GM23338 (cell line): Measurements from ENCODE around the gene LYZ. TPM values are rescaled to one million over a fixed set of nuclear protein-coding genes. Genes with fewer than 3 reads are reported as not detected.

Experiments
- ATAC-seq: fragments of 200-7000 bp; cut with Tn5 transposase; 3 replicates; pipeline ENCODE4 v1.9.1; 2020
- DNase-seq: peaks from one replicate; pipeline ENCODE4 v3.0.0-alpha.2; 2015; ENCODE audit warnings: low spot score
- H2AFZ ChIP-seq: fragments of 200-600 bp; sonication (generic); 2 replicates; pipeline ENCODE4 v1.8.0; 2016; ENCODE audit warnings: antibody characterized with exemption, mild to moderate bottlenecking, moderate library complexity
- H3F3A ChIP-seq: fragments of 200-600 bp; sonication (generic); replicated peaks from 2 replicates; pipeline ENCODE4 v1.8.0; 2017; ENCODE audit warnings: antibody characterized with exemption, mixed run types, low read depth
- H3K27ac ChIP-seq: fragments of 200-600 bp; sonication (generic); 2 replicates; pipeline ENCODE4 v1.6.1; 2016; ENCODE audit warnings: low read depth
- H3K27me3 ChIP-seq: fragments of 200-600 bp; sonication (generic); 2 replicates; pipeline ENCODE4 v1.8.0; 2016; ENCODE audit warnings: mild to moderate bottlenecking, mixed run types, moderate library complexity; ENCODE audit not compliant: insufficient read depth
- H3K36me3 ChIP-seq: fragments of 200-600 bp; sonication (generic); 2 replicates; pipeline ENCODE4 v1.8.0; 2016; ENCODE audit warnings: mild to moderate bottlenecking; ENCODE audit not compliant: insufficient read depth
- H3K4me1 ChIP-seq: fragments of 200-600 bp; sonication (generic); 2 replicates; pipeline ENCODE4 v1.8.0; 2016; ENCODE audit warnings: mild to moderate bottlenecking, moderate library complexity; ENCODE audit not compliant: insufficient read depth
- H3K4me2 ChIP-seq: fragments of 200-600 bp; sonication (generic); 2 replicates; pipeline ENCODE4 v1.7.1; 2017; ENCODE audit warnings: mixed run types
- H3K4me3 ChIP-seq: fragments of 200-600 bp; sonication (generic); 2 replicates; pipeline ENCODE4 v1.6.1; 2016; ENCODE audit warnings: mixed run types
- H3K79me2 ChIP-seq: fragments of 200-600 bp; sonication (generic); replicated peaks from 2 replicates; pipeline ENCODE4 v1.8.0; 2017; ENCODE audit warnings: mild to moderate bottlenecking; ENCODE audit not compliant: insufficient read depth
- H3K9me2 ChIP-seq: fragments of 200-600 bp; sonication (generic); 2 replicates; pipeline ENCODE4 v1.8.0; 2017; ENCODE audit not compliant: insufficient read depth
- H4K20me1 ChIP-seq: fragments of 200-600 bp; sonication (generic); replicated peaks from 2 replicates; pipeline ENCODE4 v1.8.0; 2017; ENCODE audit warnings: mild to moderate bottlenecking; ENCODE audit not compliant: insufficient read depth
- H3K27ac Mint-ChIP-seq: 2 replicates; pipeline ENCODE4 v1.8.0; 2020; ENCODE audit warnings: inconsistent platforms, mild to moderate bottlenecking, moderate library complexity, mixed read lengths
- H3K27me3 Mint-ChIP-seq: 3 replicates; pipeline ENCODE4 v1.8.0; 2022; ENCODE audit warnings: low read depth, mild to moderate bottlenecking, moderate library complexity, mixed read lengths, inconsistent platforms; ENCODE audit not compliant: insufficient read depth, poor library complexity
- H3K36me3 Mint-ChIP-seq: 3 replicates; pipeline ENCODE4 v1.8.0; 2021; ENCODE audit warnings: low read depth, mild to moderate bottlenecking, inconsistent platforms, moderate library complexity, mixed read lengths
- H3K4me1 Mint-ChIP-seq: 3 replicates; pipeline ENCODE4 v1.8.0; 2020; ENCODE audit warnings: mild to moderate bottlenecking, inconsistent platforms, mixed read lengths
- H3K4me3 Mint-ChIP-seq: 3 replicates; pipeline ENCODE4 v1.8.0; 2021; ENCODE audit warnings: moderate library complexity, mild to moderate bottlenecking, inconsistent platforms, mixed read lengths
- H3K9me3 Mint-ChIP-seq: 3 replicates; pipeline ENCODE4 v1.8.0; 2020; ENCODE audit warnings: moderate library complexity, mild to moderate bottlenecking, inconsistent platforms, mixed read lengths
- CREB1 ChIP-seq: fragments of 250-450 bp; sonication (Bioruptor Pico); IDR thresholded peaks from 2 replicates; pipeline ENCODE4 v1.5.0; 2020; ENCODE audit warnings: low read depth, mild to moderate bottlenecking, moderate library complexity
- EZH2phosphoT487 ChIP-seq: fragments of 200-600 bp; sonication (generic); IDR thresholded peaks from one replicate; pipeline ENCODE4 v1.8.1; 2018; ENCODE audit warnings: antibody characterized with exemption; ENCODE audit not compliant: unreplicated experiment
- JUNB ChIP-seq: IDR thresholded peaks from one replicate; pipeline ENCODE4 v1.6.1; 2016; ENCODE audit warnings: antibody characterized with exemption; ENCODE audit not compliant: unreplicated experiment
- NANOG ChIP-seq: IDR thresholded peaks from 2 replicates; pipeline ENCODE4 v1.6.1; 2016; ENCODE audit warnings: antibody characterized with exemption, borderline replicate concordance
- POLR2AphosphoS5 ChIP-seq: IDR thresholded peaks from 2 replicates; pipeline ENCODE4 v1.6.1; 2016; ENCODE audit warnings: antibody characterized with exemption, low read depth
- STAT1 ChIP-seq: IDR thresholded peaks from one replicate; pipeline ENCODE4 v1.6.1; 2016; ENCODE audit warnings: antibody characterized with exemption; ENCODE audit not compliant: unreplicated experiment
- ZNF331 ChIP-seq: fragments of 250-450 bp; sonication (Bioruptor Pico); IDR thresholded peaks from 2 replicates; pipeline ENCODE4 v1.5.0; 2020; ENCODE audit warnings: low read depth, mild to moderate bottlenecking, moderate library complexity
- polyA plus RNA-seq: library from polyadenylated mRNA; unstranded; fragments of >200 nt; fragmentation: Nextera tagmentation; extraction: Ambion mirVana; gene quantifications from 2 replicates; pipeline ENCODE4 v1.2.1, GENCODE V29; 2016
- total RNA-seq: library from RNA; depleted of rRNA; stranded (reverse); fragments of >200 nt; shearing (Covaris generic); gene quantifications from 2 replicates; pipeline ENCODE4 v1.2.3, GENCODE V29; 2014
- TF ChIP-seq, protein P1 (sequence below): IDR thresholded peaks from 2 replicates; pipeline ENCODE4 v1.6.1; 2016; ENCODE audit warnings: antibody characterized with exemption
- TF ChIP-seq, protein P2 (sequence below): fragments of 250-450 bp; sonication (Bioruptor Pico); IDR thresholded peaks from 2 replicates; pipeline ENCODE4 v1.5.0; 2020; ENCODE audit warnings: mild to moderate bottlenecking, moderate library complexity

Gene LYZ
- total and polyA plus RNA-seq, 2 experiments from 2014 or later: not detected

DNA sequence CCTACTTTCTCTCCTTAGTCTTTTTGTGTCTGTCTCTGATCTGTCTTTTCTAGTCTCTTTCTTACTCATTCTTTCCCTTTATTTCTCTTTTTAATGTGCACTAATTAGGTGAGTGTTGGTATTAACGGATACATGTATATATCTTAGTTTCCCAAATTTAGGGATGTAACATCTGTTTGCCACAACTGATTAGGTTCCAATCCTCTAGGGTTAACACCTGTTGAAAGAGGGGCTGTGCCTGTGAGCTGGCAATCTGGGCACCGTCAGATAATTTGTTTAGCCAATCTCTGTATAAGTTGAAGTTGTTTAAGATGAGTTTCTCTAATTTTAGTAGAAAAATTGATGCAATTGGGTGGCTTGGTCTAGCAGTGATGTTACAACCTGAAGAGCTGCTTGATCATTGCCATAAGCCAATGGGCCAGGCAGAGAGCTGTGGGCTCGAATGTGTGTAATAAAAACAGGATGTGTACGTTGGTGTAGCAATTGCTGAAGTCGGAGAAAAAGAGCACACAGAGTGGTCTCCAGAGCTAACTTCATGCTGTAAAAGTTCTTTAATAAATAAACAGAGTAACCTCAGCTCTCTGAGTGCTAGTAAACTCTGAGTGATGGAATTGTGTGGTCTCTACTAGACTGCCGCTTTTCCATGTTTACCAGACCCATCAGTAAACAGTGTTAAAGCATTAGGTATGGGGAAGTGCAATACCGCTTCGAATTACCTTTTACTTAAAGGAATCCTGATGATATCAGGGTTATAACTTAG, 18.3 kb upstream of the LYZ start:
- Histone ChIP-seq H4K20me1 (no peaks in the 10 kb centered on the region), H3K79me2 (no peaks in the 10 kb centered on the region), H3K9me2 (no peaks in the 10 kb centered on the region), H3F3A (0 out of 2 replicates have a peak, but pooled peaks cover 4% of the 10 kb centered on the region), H3K27ac (peak overlapping the region; percentile 89; the same call in 1 of the 2 replicates), H3K4me2 (peak overlapping the region; percentile 34), H2AFZ (0 out of 2 replicates have a peak overlapping the region, but pooled peaks have one; percentile 20), H3K36me3 (no peaks in the 10 kb centered on the region), H3K4me1 (peaks cover 41% of the 10 kb centered on the region), H3K4me3 (no peak overlapping the region), H3K27me3 (no peaks in the 10 kb centered on the region)
- Mint-ChIP-seq H3K4me1 (peaks cover 54% of the 10 kb centered on the region), H3K27ac (peak overlapping the region; percentile 93), H3K36me3 (no peaks in the 10 kb centered on the region; the same call in 2 of the 3 replicates), H3K27me3 (no peaks in the 10 kb centered on the region), H3K4me3 (peak overlapping the region; percentile 13; the same call in 1 of the 3 replicates), H3K9me3 (no peaks in the 10 kb centered on the region)
- DNase-seq: no peak
- no peak for TF ChIP-seq NANOG
- no peak for ATAC-seq

DNA sequence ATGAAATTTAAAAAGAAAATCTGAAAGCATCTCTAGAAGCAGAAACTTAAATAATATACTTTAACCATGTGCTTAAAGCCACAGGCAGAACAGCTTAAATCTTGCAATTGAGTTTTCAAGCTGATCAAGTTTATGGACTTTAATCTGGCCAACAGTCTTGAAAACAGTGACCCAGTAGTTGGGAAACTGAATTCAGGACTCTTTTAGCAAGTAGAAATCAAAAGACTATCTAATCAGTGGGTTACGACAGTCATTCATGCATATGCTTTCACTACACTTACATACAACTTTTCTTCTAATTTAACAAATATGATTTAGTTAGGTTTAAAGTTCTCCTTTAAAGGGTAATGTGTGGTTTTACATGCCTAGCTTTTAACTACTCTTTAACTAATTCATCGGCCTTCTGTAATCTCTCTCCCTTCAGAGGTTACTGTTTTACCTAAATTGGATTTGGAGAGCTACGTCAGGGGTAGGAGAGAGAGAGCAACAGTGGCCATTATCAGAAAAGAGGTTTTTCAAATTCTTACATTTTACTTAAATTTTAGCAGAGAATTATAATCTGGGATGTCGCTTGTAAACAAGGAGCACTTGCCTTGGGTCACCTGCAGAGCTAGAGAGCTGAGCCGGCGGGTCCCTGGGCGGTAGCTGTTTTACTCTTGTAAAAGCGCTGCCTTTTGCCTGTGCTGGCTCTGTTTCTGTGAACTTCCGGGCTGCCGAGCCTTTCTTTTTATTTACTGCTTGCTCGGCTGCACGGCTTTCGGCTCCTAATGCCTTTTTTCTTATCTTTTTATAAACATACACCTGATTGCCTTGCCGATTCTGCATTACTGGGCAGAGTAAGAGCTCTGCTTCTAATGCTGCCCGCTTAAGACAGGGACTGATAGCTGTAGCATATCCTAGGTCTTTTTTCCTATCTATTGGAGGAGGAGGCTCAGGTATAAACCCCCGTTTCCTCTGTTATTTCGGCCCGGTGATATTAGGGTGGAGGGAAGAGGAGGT, 17.4 kb upstream of the LYZ start:
- Mint-ChIP-seq H3K4me1 (peaks cover 54% of the 10 kb centered on the region), H3K27ac (peak overlapping the region; percentile 93), H3K27me3 (no peaks in the 10 kb centered on the region), H3K9me3 (no peaks in the 10 kb centered on the region), H3K36me3 (no peaks in the 10 kb centered on the region; the same call in 2 of the 3 replicates), H3K4me3 (peak overlapping the region; percentile 74)
- H3K4me3 ChIP-seq: peak overlapping the region; percentile 48
- no peaks in the 10 kb centered on the region for H3K9me2 ChIP-seq
- no peaks in the 10 kb centered on the region for H3K36me3 ChIP-seq
- H4K20me1 ChIP-seq: no peaks in the 10 kb centered on the region
- peak; percentile 91 for ATAC-seq
- H3K27ac ChIP-seq: peak overlapping the region; percentile 92
- peak; percentile 87 for DNase-seq
- H2AFZ ChIP-seq: peak overlapping the region; percentile 23
- H3K4me2 ChIP-seq: peak overlapping the region; percentile 74
- no peaks in the 10 kb centered on the region for H3K79me2 ChIP-seq
- H3F3A ChIP-seq: 0 out of 2 replicates have a peak, but pooled peaks cover 4% of the 10 kb centered on the region
- H3K27me3 ChIP-seq: no peaks in the 10 kb centered on the region
- peaks cover 41% of the 10 kb centered on the region for H3K4me1 ChIP-seq
- TF ChIP-seq, protein P1, sequence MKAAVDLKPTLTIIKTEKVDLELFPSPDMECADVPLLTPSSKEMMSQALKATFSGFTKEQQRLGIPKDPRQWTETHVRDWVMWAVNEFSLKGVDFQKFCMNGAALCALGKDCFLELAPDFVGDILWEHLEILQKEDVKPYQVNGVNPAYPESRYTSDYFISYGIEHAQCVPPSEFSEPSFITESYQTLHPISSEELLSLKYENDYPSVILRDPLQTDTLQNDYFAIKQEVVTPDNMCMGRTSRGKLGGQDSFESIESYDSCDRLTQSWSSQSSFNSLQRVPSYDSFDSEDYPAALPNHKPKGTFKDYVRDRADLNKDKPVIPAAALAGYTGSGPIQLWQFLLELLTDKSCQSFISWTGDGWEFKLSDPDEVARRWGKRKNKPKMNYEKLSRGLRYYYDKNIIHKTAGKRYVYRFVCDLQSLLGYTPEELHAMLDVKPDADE: no peak
- TF ChIP-seq, protein P2, sequence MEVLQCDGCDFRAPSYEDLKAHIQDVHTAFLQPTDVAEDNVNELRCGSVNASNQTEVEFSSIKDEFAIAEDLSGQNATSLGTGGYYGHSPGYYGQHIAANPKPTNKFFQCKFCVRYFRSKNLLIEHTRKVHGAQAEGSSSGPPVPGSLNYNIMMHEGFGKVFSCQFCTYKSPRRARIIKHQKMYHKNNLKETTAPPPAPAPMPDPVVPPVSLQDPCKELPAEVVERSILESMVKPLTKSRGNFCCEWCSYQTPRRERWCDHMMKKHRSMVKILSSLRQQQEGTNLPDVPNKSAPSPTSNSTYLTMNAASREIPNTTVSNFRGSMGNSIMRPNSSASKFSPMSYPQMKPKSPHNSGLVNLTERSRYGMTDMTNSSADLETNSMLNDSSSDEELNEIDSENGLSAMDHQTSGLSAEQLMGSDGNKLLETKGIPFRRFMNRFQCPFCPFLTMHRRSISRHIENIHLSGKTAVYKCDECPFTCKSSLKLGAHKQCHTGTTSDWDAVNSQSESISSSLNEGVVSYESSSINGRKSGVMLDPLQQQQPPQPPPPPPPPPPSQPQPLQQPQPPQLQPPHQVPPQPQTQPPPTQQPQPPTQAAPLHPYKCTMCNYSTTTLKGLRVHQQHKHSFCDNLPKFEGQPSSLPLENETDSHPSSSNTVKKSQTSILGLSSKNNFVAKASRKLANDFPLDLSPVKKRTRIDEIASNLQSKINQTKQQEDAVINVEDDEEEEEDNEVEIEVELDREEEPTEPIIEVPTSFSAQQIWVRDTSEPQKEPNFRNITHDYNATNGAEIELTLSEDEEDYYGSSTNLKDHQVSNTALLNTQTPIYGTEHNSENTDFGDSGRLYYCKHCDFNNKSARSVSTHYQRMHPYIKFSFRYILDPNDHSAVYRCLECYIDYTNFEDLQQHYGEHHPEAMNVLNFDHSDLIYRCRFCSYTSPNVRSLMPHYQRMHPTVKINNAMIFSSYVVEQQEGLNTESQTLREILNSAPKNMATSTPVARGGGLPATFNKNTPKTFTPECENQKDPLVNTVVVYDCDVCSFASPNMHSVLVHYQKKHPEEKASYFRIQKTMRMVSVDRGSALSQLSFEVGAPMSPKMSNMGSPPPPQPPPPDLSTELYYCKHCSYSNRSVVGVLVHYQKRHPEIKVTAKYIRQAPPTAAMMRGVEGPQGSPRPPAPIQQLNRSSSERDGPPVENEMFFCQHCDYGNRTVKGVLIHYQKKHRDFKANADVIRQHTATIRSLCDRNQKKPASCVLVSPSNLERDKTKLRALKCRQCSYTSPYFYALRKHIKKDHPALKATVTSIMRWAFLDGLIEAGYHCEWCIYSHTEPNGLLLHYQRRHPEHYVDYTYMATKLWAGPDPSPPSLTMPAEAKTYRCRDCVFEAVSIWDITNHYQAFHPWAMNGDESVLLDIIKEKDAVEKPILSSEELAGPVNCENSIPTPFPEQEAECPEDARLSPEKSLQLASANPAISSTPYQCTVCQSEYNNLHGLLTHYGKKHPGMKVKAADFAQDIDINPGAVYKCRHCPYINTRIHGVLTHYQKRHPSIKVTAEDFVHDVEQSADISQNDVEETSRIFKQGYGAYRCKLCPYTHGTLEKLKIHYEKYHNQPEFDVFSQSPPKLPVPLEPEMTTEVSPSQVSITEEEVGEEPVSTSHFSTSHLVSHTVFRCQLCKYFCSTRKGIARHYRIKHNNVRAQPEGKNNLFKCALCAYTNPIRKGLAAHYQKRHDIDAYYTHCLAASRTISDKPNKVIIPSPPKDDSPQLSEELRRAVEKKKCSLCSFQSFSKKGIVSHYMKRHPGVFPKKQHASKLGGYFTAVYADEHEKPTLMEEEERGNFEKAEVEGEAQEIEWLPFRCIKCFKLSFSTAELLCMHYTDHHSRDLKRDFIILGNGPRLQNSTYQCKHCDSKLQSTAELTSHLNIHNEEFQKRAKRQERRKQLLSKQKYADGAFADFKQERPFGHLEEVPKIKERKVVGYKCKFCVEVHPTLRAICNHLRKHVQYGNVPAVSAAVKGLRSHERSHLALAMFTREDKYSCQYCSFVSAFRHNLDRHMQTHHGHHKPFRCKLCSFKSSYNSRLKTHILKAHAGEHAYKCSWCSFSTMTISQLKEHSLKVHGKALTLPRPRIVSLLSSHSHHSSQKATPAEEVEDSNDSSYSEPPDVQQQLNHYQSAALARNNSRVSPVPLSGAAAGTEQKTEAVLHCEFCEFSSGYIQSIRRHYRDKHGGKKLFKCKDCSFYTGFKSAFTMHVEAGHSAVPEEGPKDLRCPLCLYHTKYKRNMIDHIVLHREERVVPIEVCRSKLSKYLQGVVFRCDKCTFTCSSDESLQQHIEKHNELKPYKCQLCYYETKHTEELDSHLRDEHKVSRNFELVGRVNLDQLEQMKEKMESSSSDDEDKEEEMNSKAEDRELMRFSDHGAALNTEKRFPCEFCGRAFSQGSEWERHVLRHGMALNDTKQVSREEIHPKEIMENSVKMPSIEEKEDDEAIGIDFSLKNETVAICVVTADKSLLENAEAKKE (CRISPR knock-in tag): no peak
- no peak for TF ChIP-seq ZNF331
- TF ChIP-seq CREB1: no peak
- no peak for TF ChIP-seq NANOG
- no peak for TF ChIP-seq JUNB
- no peak for TF ChIP-seq STAT1
- no peak for TF ChIP-seq EZH2phosphoT487
- no peak; the same call in 1 of the 2 replicates for TF ChIP-seq POLR2AphosphoS5
